IPS-18a (cell line): Measurements from ENCODE around the gene ASIC5.

Experiments used
- H3K27ac ChIP-seq: one replicate; pipeline ENCODE4 v1.5.1; 2013; ENCODE audit warnings: low read length
- H3K27me3 ChIP-seq: one replicate; pipeline ENCODE4 v1.6.1; 2013; ENCODE audit warnings: mild to moderate bottlenecking, low read length; ENCODE audit not compliant: control insufficient read depth, insufficient read depth
- H3K36me3 ChIP-seq: one replicate; pipeline ENCODE4 v1.6.1; 2013; ENCODE audit warnings: low read depth, low read length; ENCODE audit not compliant: control insufficient read depth
- H3K4me1 ChIP-seq: one replicate; pipeline ENCODE4 v1.6.1; 2013; ENCODE audit warnings: low read depth, low read length; ENCODE audit not compliant: control insufficient read depth
- H3K4me3 ChIP-seq: one replicate; pipeline ENCODE4 v1.5.1; 2013; ENCODE audit warnings: low read length
- H3K9ac ChIP-seq: one replicate; pipeline ENCODE4 v1.6.1; 2013; ENCODE audit warnings: mild to moderate bottlenecking, low read length, moderate library complexity
- H3K9me3 ChIP-seq: one replicate; pipeline ENCODE4 v1.6.1; 2013; ENCODE audit warnings: low read depth, low read length; ENCODE audit not compliant: control insufficient read depth

The ASIC5 gene

GRCh38 chr4:155820887-155821518 lies 45.1 kb downstream of the ASIC5 start:
- Histone ChIP-seq H3K9ac (no peak overlapping the region), H3K27me3 (no peaks in the 10 kb centered on the region), H3K27ac (no peak overlapping the region), H3K36me3 (no peaks in the 10 kb centered on the region), H3K4me3 (no peak overlapping the region), H3K9me3 (no peaks in the 10 kb centered on the region), H3K4me1 (peaks cover 11% of the 10 kb centered on the region)

GRCh38 chr4:155819066-155819465 lies 47.0 kb downstream of the ASIC5 start:
- Histone ChIP-seq H3K27ac (no peak overlapping the region), H3K9me3 (no peaks in the 10 kb centered on the region), H3K27me3 (no peaks in the 10 kb centered on the region)

DNA sequence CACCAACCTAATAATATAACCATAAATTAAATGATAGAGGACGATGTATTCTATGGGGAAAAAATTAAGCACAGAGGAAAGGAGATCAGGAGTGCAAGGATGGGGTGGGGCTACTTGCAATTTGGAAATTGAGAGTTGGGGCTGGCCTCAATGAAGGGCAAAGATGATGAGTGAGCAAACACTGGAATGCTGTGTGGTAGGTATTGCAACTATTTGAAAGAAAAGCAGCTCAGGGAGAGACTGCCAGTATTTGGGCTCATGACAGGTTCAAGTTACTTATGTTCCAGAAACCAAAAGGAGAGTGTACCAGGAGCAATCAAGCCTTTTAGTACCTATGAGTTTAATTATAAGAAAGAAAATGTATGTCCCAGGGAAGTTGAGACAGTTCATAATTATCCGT lies 47.4 kb downstream of the ASIC5 start:
- Histone ChIP-seq H3K9ac (no peak overlapping the region), H3K36me3 (no peaks in the 10 kb centered on the region), H3K27ac (no peak overlapping the region), H3K4me1 (peaks cover 11% of the 10 kb centered on the region), H3K9me3 (no peaks in the 10 kb centered on the region), H3K27me3 (no peaks in the 10 kb centered on the region), H3K4me3 (no peak overlapping the region)

More at GRCh38 chr4:155819066-155819465, 47.0 kb downstream of the ASIC5 start:
- no peaks in the 10 kb centered on the region for H3K36me3 ChIP-seq
- no peak overlapping the region for H3K4me3 ChIP-seq
- no peak overlapping the region for H3K9ac ChIP-seq
- H3K4me1 ChIP-seq = peaks cover 11% of the 10 kb centered on the region

DNA sequence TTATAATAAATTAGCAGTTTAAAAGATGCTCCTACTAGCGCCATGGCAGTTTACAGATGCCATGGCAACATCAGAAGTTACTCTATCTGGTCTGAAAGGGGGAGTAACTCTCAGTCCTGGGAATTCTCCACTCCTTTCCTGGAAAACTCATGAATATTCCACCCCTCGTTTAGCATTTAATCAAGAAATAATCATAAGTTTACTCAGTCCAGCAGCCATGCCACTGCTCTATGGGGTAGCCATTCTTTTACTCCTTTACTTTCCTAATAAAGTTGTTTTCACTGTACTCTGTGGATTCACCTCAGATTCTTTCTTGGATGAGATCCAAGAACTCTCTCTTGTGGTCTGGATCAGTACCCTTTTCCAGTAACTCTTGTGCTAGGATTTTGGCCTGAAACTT lies 55.0 kb downstream of the ASIC5 start:
- no peaks in the 10 kb centered on the region for H3K36me3 ChIP-seq
- no peaks in the 10 kb centered on the region for H3K4me1 ChIP-seq
- H3K9ac ChIP-seq = no peak overlapping the region
- no peak overlapping the region for H3K4me3 ChIP-seq
- no peak overlapping the region for H3K27ac ChIP-seq
- H3K27me3 ChIP-seq = no peaks in the 10 kb centered on the region
- H3K9me3 ChIP-seq = no peaks in the 10 kb centered on the region

GRCh38 chr4:155809835-155810234 lies 56.2 kb downstream of the ASIC5 start:
- no peaks in the 10 kb centered on the region for H3K36me3 ChIP-seq
- H3K4me3 ChIP-seq = no peak overlapping the region
- H3K27ac ChIP-seq = no peak overlapping the region
- H3K9me3 ChIP-seq = no peaks in the 10 kb centered on the region
- no peaks in the 10 kb centered on the region for H3K27me3 ChIP-seq
- H3K9ac ChIP-seq = no peak overlapping the region
- H3K4me1 ChIP-seq = no peaks in the 10 kb centered on the region

GRCh38 chr4:155807021-155807420 lies 59.1 kb downstream of the ASIC5 start:
- H3K4me1 ChIP-seq = no peaks in the 10 kb centered on the region
- no peak overlapping the region for H3K9ac ChIP-seq
- no peak overlapping the region for H3K27ac ChIP-seq
- H3K36me3 ChIP-seq = no peaks in the 10 kb centered on the region
- no peaks in the 10 kb centered on the region for H3K9me3 ChIP-seq
- no peaks in the 10 kb centered on the region for H3K27me3 ChIP-seq
- no peak overlapping the region for H3K4me3 ChIP-seq

DNA sequence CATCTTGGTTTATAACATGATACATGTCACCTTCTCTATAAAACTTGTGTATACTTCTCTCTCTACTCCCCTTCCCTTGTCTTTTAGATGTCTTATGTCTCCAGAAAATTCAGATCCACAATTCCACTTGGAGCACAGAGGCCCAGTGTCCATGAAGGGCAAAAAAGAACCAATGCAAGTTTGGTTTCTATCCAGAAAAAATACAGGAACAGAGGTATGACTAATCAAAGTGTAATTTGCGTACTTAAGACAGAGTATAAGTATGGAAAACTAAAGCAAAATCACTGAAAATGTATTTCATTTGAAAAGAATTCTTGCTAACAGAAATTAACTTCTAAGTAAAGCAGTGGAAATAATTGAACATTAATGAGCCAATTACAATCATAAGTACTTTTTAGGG lies 61.1 kb downstream of the ASIC5 start:
- Histone ChIP-seq H3K27ac (no peak overlapping the region), H3K36me3 (no peaks in the 10 kb centered on the region), H3K4me3 (no peak overlapping the region), H3K9ac (no peak overlapping the region), H3K9me3 (no peaks in the 10 kb centered on the region), H3K4me1 (no peaks in the 10 kb centered on the region), H3K27me3 (no peaks in the 10 kb centered on the region)

DNA sequence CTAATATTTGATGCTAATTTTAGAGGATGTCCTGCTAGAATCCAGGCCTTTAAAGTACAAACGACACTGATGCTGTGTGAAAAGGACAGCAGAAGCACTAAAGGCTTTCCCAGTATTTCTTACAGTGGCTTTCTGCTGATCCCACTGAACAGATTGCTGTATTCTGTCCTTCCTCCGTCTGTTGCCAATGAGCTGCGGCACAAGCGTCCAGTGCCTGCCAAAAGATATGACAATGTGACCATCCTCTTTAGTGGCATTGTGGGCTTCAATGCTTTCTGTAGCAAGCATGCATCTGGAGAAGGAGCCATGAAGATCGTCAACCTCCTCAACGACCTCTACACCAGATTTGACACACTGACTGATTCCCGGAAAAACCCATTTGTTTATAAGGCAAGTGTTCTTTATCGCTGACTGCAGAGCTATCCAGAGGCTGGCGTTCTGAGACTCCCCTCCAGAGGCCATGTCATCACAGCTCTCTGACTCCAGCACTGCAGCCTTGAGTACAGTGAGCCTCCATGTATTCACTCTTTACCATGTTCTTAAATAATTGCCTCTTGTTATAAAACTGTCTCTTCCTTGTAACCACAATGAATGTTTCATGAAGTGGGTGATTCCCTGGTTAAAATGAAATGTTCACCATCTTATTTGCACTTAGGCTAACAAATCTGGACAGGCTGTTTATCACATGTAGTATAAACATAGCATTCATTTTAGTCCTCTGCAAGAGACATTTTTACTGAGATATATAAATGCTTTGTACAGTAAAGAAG lies 63.7 kb downstream of the ASIC5 start:
- no peaks in the 10 kb centered on the region for H3K36me3 ChIP-seq
- no peak overlapping the region for H3K9ac ChIP-seq
- no peak overlapping the region for H3K27ac ChIP-seq
- H3K4me3 ChIP-seq = no peak overlapping the region
- H3K9me3 ChIP-seq = no peaks in the 10 kb centered on the region
- no peaks in the 10 kb centered on the region for H3K4me1 ChIP-seq
- H3K27me3 ChIP-seq = no peaks in the 10 kb centered on the region

- Histone ChIP-seq H3K9me3 (no peaks in the 10 kb centered on the region), H3K9ac (no peak overlapping the region), H3K36me3 (no peaks in the 10 kb centered on the region), H3K27me3 (no peaks in the 10 kb centered on the region), H3K4me1 (no peaks in the 10 kb centered on the region), H3K27ac (no peak overlapping the region), H3K4me3 (no peak overlapping the region)
These were observed 65.3 kb downstream of the ASIC5 start for GRCh38 chr4:155800685-155801343.

- no peaks in the 10 kb centered on the region for H3K9me3 ChIP-seq
- H3K4me3 ChIP-seq = no peak overlapping the region
- H3K36me3 ChIP-seq = no peaks in the 10 kb centered on the region
- H3K9ac ChIP-seq = no peak overlapping the region
- H3K27me3 ChIP-seq = no peaks in the 10 kb centered on the region
- H3K27ac ChIP-seq = no peak overlapping the region
- H3K4me1 ChIP-seq = no peaks in the 10 kb centered on the region
These were observed 66.3 kb downstream of the ASIC5 start for GRCh38 chr4:155799794-155800123.

DNA sequence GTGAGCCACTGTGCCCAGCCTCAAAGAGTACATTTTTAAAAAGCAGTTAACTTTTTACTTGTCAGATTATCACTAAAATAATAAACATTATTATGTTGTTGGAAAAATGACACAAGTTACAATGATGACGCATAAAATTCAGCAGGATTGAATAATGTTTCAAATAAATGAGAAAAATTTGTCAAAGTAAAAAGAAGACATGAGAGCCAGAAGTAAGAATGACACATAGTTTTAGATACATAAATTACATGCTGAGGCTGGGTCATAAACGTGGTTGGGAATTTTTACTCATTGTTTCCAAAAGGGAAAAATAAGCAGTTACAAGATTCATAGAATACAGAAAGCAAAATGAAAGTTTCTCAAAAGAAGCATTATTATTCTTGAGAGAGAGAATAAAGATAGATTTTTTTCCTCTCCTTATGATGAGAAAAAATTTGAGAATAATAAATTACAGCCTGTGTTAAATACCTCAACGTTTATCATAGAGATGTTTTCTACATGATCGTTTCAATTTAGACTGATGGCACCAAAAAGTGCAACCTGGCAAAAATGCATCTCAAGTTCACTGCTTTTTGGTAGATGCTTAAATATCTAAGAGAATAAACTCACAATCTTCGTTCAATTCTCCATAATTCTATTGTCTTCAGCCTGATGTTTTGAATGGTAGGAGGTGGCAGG lies 66.8 kb downstream of the ASIC5 start:
- no peaks in the 10 kb centered on the region for H3K4me1 ChIP-seq
- no peaks in the 10 kb centered on the region for H3K36me3 ChIP-seq
- H3K27me3 ChIP-seq = no peaks in the 10 kb centered on the region
- H3K9me3 ChIP-seq = no peaks in the 10 kb centered on the region
- H3K4me3 ChIP-seq = no peak overlapping the region
- no peak overlapping the region for H3K9ac ChIP-seq
- H3K27ac ChIP-seq = no peak overlapping the region
